Suprapubic skin (tissue), 4 donors: ENCODE measurements around the gene NAALADL2. TPM values are rescaled to one million over a fixed set of nuclear protein-coding genes. Genes with fewer than 3 reads are reported as not detected.

ENCODE experiments used
- DNase-seq, 2 donors: peaks; one replicate each; pipeline ENCODE4 v3.0.0-alpha.2; 2019; ENCODE audit warnings: low spot score in 2 of 2
- H3K27ac ChIP-seq: fragments of 200-600 bp; sonication (generic); one replicate; pipeline ENCODE4 v1.5.1; 2019
- H3K27me3 ChIP-seq: fragments of 200-600 bp; sonication (generic); one replicate; pipeline ENCODE4 v1.5.1; 2019
- H3K36me3 ChIP-seq: fragments of 200-600 bp; sonication (generic); one replicate; pipeline ENCODE4 v1.5.1; 2019
- H3K4me1 ChIP-seq: fragments of 200-600 bp; sonication (generic); one replicate; pipeline ENCODE4 v1.5.1; 2019
- H3K4me3 ChIP-seq: fragments of 200-600 bp; sonication (generic); one replicate; pipeline ENCODE4 v1.5.1; 2019; ENCODE audit warnings: mild to moderate bottlenecking
- H3K9me3 ChIP-seq: fragments of 200-600 bp; sonication (generic); one replicate; pipeline ENCODE4 v1.5.1; 2019
- CTCF ChIP-seq, 2 donors: fragments of 200-600 bp in 1 of 2; fragments of 450-650 bp in 1 of 2; sonication (generic) in 1 of 2; IDR thresholded peaks; one replicate each; pipeline ENCODE4 v1.5.1; 2016 to 2019; ENCODE audit warnings: antibody characterized with exemption in 2 of 2, mild to moderate bottlenecking in 1 of 2, moderate library complexity in 1 of 2
- EP300 ChIP-seq: sonication (generic); formaldehyde crosslinking; IDR thresholded peaks from one replicate; pipeline ENCODE4 v1.6.1; 2017; ENCODE audit warnings: antibody characterized with exemption
- POLR2A ChIP-seq, 2 donors: fragments of 450-650 bp; IDR thresholded peaks; one replicate each; pipeline ENCODE4 v1.6.1; 2017; ENCODE audit warnings: antibody characterized with exemption in 2 of 2, mild to moderate bottlenecking in 2 of 2, moderate library complexity in 2 of 2
- POLR2AphosphoS5 ChIP-seq, 3 donors: sonication (generic); formaldehyde crosslinking; IDR thresholded peaks; one replicate each; pipeline ENCODE4 v1.6.1; 2017; ENCODE audit warnings: antibody characterized with exemption in 3 of 3
- WGBS: methylation state at CpG from one replicate; pipeline ENCODE4 v1.1.5; 2018; 5-methylcytosine and 5-hydroxymethylcytosine counted together
- total RNA-seq, 4 donors: library from RNA; depleted of rRNA; stranded (reverse); fragments of >200 nt; gene quantifications; one replicate each; pipeline ENCODE4 v1.1.0, GENCODE V29; 2016

NAALADL2 gene
- total RNA-seq, 4 donors from 2014 or later = 4.0 to 10.5 (median 8.5) TPM

GRCh38 chr3:174907628-174908407 lies 48.7 kb downstream of the NAALADL2 start:
- no peaks in the 10 kb centered on the region for H3K4me1 ChIP-seq
- no peaks in the 10 kb centered on the region for H3K36me3 ChIP-seq
- H3K9me3 ChIP-seq = no peaks in the 10 kb centered on the region
- 76% methylated on average over 4 of the region's 4 CpGs for WGBS
- H3K4me3 ChIP-seq = no peak overlapping the region
- no peak overlapping the region for H3K27ac ChIP-seq
- DNase-seq = no peak
- H3K27me3 ChIP-seq = no peaks in the 10 kb centered on the region
- TF ChIP-seq CTCF (IDR thresholded peaks at IDR 0.05) (no peak), EP300 (no peak), POLR2A (IDR thresholded peaks at IDR 0.05) (no peak), POLR2AphosphoS5 (IDR thresholded peaks at IDR 0.05) (no peak)

- TF ChIP-seq CTCF (IDR thresholded peaks at IDR 0.05) (no peak), EP300 (no peak), POLR2A (IDR thresholded peaks at IDR 0.05) (no peak), POLR2AphosphoS5 (IDR thresholded peaks at IDR 0.05) (no peak)
- 84% methylated on average over 2 of the region's 2 CpGs for WGBS
- no peaks in the 10 kb centered on the region for H3K36me3 ChIP-seq
- H3K4me1 ChIP-seq = no peaks in the 10 kb centered on the region
- H3K27me3 ChIP-seq = no peaks in the 10 kb centered on the region
- no peak overlapping the region for H3K4me3 ChIP-seq
- H3K9me3 ChIP-seq = no peaks in the 10 kb centered on the region
- no peak overlapping the region for H3K27ac ChIP-seq
- DNase-seq = no peak
Measured at GRCh38 chr3:174931473-174932353, 72.6 kb downstream of the NAALADL2 start.

- H3K4me3 ChIP-seq = no peak overlapping the region
- no peaks in the 10 kb centered on the region for H3K9me3 ChIP-seq
- H3K27ac ChIP-seq = no peak overlapping the region
- DNase-seq = no peak
- H3K36me3 ChIP-seq = no peaks in the 10 kb centered on the region
- H3K4me1 ChIP-seq = no peaks in the 10 kb centered on the region
- TF ChIP-seq POLR2AphosphoS5 (IDR thresholded peaks at IDR 0.05) (no peak), EP300 (no peak)
- 90% methylated on average over 4 of the region's 4 CpGs for WGBS
- no peaks in the 10 kb centered on the region for H3K27me3 ChIP-seq
Measured at GRCh38 chr3:174936590-174936989, 77.5 kb downstream of the NAALADL2 start.

GRCh38 chr3:174937478-174937877 lies 78.3 kb downstream of the NAALADL2 start:
- no peak overlapping the region for H3K4me3 ChIP-seq
- H3K27me3 ChIP-seq = no peaks in the 10 kb centered on the region
- TF ChIP-seq POLR2A (IDR thresholded peaks at IDR 0.05) = no peak
- no peak for TF ChIP-seq EP300
- TF ChIP-seq CTCF (IDR thresholded peaks at IDR 0.05) = no peak

GRCh38 chr3:174938102-174938501 lies 79.0 kb downstream of the NAALADL2 start:
- H3K4me1 ChIP-seq = no peaks in the 10 kb centered on the region
- H3K27me3 ChIP-seq = no peaks in the 10 kb centered on the region
- DNase-seq = no peak
- no peaks in the 10 kb centered on the region for H3K36me3 ChIP-seq
- H3K27ac ChIP-seq = no peak overlapping the region
- no peak overlapping the region for H3K4me3 ChIP-seq
- TF ChIP-seq POLR2A (IDR thresholded peaks at IDR 0.05) = no peak
- TF ChIP-seq EP300 = no peak
- no peak for TF ChIP-seq POLR2AphosphoS5 (IDR thresholded peaks at IDR 0.05)
- TF ChIP-seq CTCF (IDR thresholded peaks at IDR 0.05) = no peak
- WGBS = 65% methylated on average over 4 of the region's 4 CpGs
- no peaks in the 10 kb centered on the region for H3K9me3 ChIP-seq

More at GRCh38 chr3:174937478-174937877, 78.3 kb downstream of the NAALADL2 start:
- H3K4me1 ChIP-seq = no peaks in the 10 kb centered on the region
- no peak for DNase-seq
- H3K9me3 ChIP-seq = no peaks in the 10 kb centered on the region
- no peaks in the 10 kb centered on the region for H3K36me3 ChIP-seq
- no peak overlapping the region for H3K27ac ChIP-seq
